ENCODE data around the gene PCARE. TPM values are rescaled to one million over a fixed set of nuclear protein-coding genes. Genes with fewer than 3 reads are reported as not detected.

The PCARE gene
- total RNA-seq, 1 experiment from 2014 or later = not detected

- ChIA-PET CTCF (no interaction called here), POLR2A (no interaction called here)
- Histone ChIP-seq H3K36me3 (ENCODE audit: control insufficient read depth, insufficient read depth, low read length) (no peaks in the 10 kb centered on the region), H3K4me3 (ENCODE audit: low read depth in 2 of 2, low read length in 2 of 2) (no peak overlapping the region), H3K9me3 (ENCODE audit: control insufficient read depth, insufficient read depth, low read depth, low read length) (peaks cover 13% of the 10 kb centered on the region; the same call in 1 of the 2 replicates), H3K4me1 (ENCODE audit: control insufficient read depth, insufficient read depth, low read length) (peaks cover 33% of the 10 kb centered on the region), H3K27ac (ENCODE audit: low read length) (peak overlapping the region; percentile 96; the same call in 1 of the 2 replicates), H3K27me3 (ENCODE audit: control insufficient read depth, insufficient read depth, low read length) (no peaks in the 10 kb centered on the region)
- no TSS peak for BruUV-seq (replicated peaks)
- DNase-seq (ENCODE audit: low read depth, low spot score) (no peak), ATAC-seq (no peak)
- TF ChIP-seq SIN3A (IDR thresholded peaks at IDR 0.05; ENCODE audit: borderline replicate concordance, insufficient read depth, low read depth, low read length) (no peak), POLR2AphosphoS5 (IDR thresholded peaks at IDR 0.05; ENCODE audit: low read depth, low read length) (no peak), TCF7L2 (IDR thresholded peaks at IDR 0.05; ENCODE audit: low read depth, low read length) (no peak), CTCF (IDR thresholded peaks at IDR 0.05) (no peak), REST (IDR thresholded peaks at IDR 0.05; ENCODE audit: insufficient read depth in 1 of 2, low read depth in 2 of 2, low read length in 1 of 2) (no peak)
- intact Hi-C loops (cut with micrococcal nuclease; ENCODE audit: unreplicated experiment) (no loop called here), in situ Hi-C loops (cut with HindIII; ENCODE audit: low pct_unique_long_range_greater_than_20kb, low sequenced_read_pairs) (no loop called here)
Observed at GRCh38 chr2:29120846-29121245, 46.5 kb upstream of the PCARE start.

GRCh38 chr2:29119211-29119610, 44.9 kb upstream of the PCARE start:
- Histone ChIP-seq H3K27me3 (ENCODE audit: control insufficient read depth, insufficient read depth, low read length) (no peaks in the 10 kb centered on the region), H3K4me1 (ENCODE audit: control insufficient read depth, insufficient read depth, low read length) (peaks cover 41% of the 10 kb centered on the region), H3K9me3 (ENCODE audit: control insufficient read depth, insufficient read depth, low read depth, low read length) (peaks cover 11% of the 10 kb centered on the region; the same call in 1 of the 2 replicates), H3K4me3 (ENCODE audit: low read depth in 2 of 2, low read length in 2 of 2) (no peak overlapping the region), H3K27ac (ENCODE audit: low read length) (peak overlapping the region; percentile 96), H3K36me3 (ENCODE audit: control insufficient read depth, insufficient read depth, low read length) (no peaks in the 10 kb centered on the region)
- POLR2A ChIA-PET = no interaction called here
- intact Hi-C loops (cut with micrococcal nuclease; ENCODE audit: unreplicated experiment) (no loop called here), in situ Hi-C loops (cut with HindIII; ENCODE audit: low pct_unique_long_range_greater_than_20kb, low sequenced_read_pairs) (no loop called here)
- CTCF ChIA-PET = no interaction called here
- TF ChIP-seq SIN3A (IDR thresholded peaks at IDR 0.05; ENCODE audit: borderline replicate concordance, insufficient read depth, low read depth, low read length) = no peak
- ATAC-seq = no peak
- no TSS peak for BruUV-seq (replicated peaks)
- no peak for DNase-seq (ENCODE audit: low read depth, low spot score)

- H3K27me3 ChIP-seq (ENCODE audit: control insufficient read depth, insufficient read depth, low read length) = no peaks in the 10 kb centered on the region
- CTCF ChIA-PET = interaction anchor here (0.7 kb wide), 1 partner anchor 21 kb away, joined by 4 read pairs; no protein-coding TSS in a partner anchor
- no peaks in the 10 kb centered on the region for H3K36me3 ChIP-seq (ENCODE audit: control insufficient read depth, insufficient read depth, low read length)
- POLR2A ChIA-PET = interaction anchor here (0.6 to 1.1 kb wide), 3 partner anchors 11 to 632 kb away, joined by 4 to 14 read pairs (median 5); no protein-coding TSS in a partner anchor
- in situ Hi-C loops (cut with HindIII; ENCODE audit: low pct_unique_long_range_greater_than_20kb, low sequenced_read_pairs) (no loop called here), intact Hi-C loops (cut with micrococcal nuclease; ENCODE audit: unreplicated experiment) (no loop called here)
- peak; percentile 50 for ATAC-seq
- H3K4me1 ChIP-seq (ENCODE audit: control insufficient read depth, insufficient read depth, low read length) = peaks cover 55% of the 10 kb centered on the region
- peaks cover 3% of the 10 kb centered on the region; the same call in 1 of the 2 replicates for H3K9me3 ChIP-seq (ENCODE audit: control insufficient read depth, insufficient read depth, low read depth, low read length)
- TF ChIP-seq TCF7L2 (IDR thresholded peaks at IDR 0.05; ENCODE audit: low read depth, low read length) = peak; percentile 39; the same call in 1 of the 2 replicates
- no peak for TF ChIP-seq CTCF (IDR thresholded peaks at IDR 0.05)
- no peak for TF ChIP-seq SIN3A (IDR thresholded peaks at IDR 0.05; ENCODE audit: borderline replicate concordance, insufficient read depth, low read depth, low read length)
- TF ChIP-seq POLR2AphosphoS5 (IDR thresholded peaks at IDR 0.05; ENCODE audit: low read depth, low read length) = 0 out of 2 replicates have a peak, but pooled peaks have one; percentile 17
- no peak for TF ChIP-seq REST (IDR thresholded peaks at IDR 0.05; ENCODE audit: insufficient read depth in 1 of 2, low read depth in 2 of 2, low read length in 1 of 2)
- H3K27ac ChIP-seq (ENCODE audit: low read length) = peak overlapping the region; percentile 96
- peak; percentile 94 for DNase-seq (ENCODE audit: low read depth, low spot score)
- H3K4me3 ChIP-seq (ENCODE audit: low read depth in 2 of 2, low read length in 2 of 2) = peak overlapping the region; percentile 70 to 83; a peak in 3 of 4 replicates
- TSS peak; percentile 93 for BruUV-seq (replicated peaks)
Observed at GRCh38 chr2:29117636-29118303, 43.4 kb upstream of the PCARE start.
